GM21619 (cell line): ENCODE measurements around the gene KCNA1.

Experiments
- ATAC-seq: cut with Tn5 transposase; IDR thresholded peaks from one replicate; pipeline ENCODE4 v1.9.1; 2021; ENCODE audit not compliant: unreplicated experiment

The KCNA1 gene

GRCh38 chr12:4910502-4911315 is 1.0 kb downstream of the KCNA1 start:
- ATAC-seq: no peak

- ATAC-seq: no peak
These were observed 1.8 kb downstream of the KCNA1 start for GRCh38 chr12:4911316-4911994.

GRCh38 chr12:4914720-4915119 is 5.0 kb downstream of the KCNA1 start:
- no peak for ATAC-seq

GRCh38 chr12:4915752-4916151 is 6.0 kb downstream of the KCNA1 start:
- no peak for ATAC-seq

- no peak for ATAC-seq
These were observed 9.4 kb downstream of the KCNA1 start for GRCh38 chr12:4918950-4919660.

- ATAC-seq: no peak
These were observed 22.9 kb downstream of the KCNA1 start for GRCh38 chr12:4932576-4932975.

GRCh38 chr12:4933411-4933810 is 23.7 kb downstream of the KCNA1 start:
- ATAC-seq: no peak

GRCh38 chr12:4934407-4935035 is 24.8 kb downstream of the KCNA1 start:
- no peak for ATAC-seq

GRCh38 chr12:4938900-4939299 is 29.2 kb downstream of the KCNA1 start:
- ATAC-seq: no peak

GRCh38 chr12:4939418-4940023 is 29.8 kb downstream of the KCNA1 start:
- ATAC-seq: no peak

GRCh38 chr12:4943067-4943937 is 33.6 kb downstream of the KCNA1 start:
- ATAC-seq: peak; percentile 89

- no peak for ATAC-seq
These were observed 34.2 kb downstream of the KCNA1 start for GRCh38 chr12:4943938-4944284.

GRCh38 chr12:4947253-4947652 is 37.5 kb downstream of the KCNA1 start:
- ATAC-seq: no peak

- ATAC-seq: no peak
These were observed 41.4 kb downstream of the KCNA1 start for GRCh38 chr12:4951083-4951482.

GRCh38 chr12:4951601-4952000 is 41.9 kb downstream of the KCNA1 start:
- ATAC-seq: no peak

GRCh38 chr12:4954621-4955354 is 45.1 kb downstream of the KCNA1 start:
- ATAC-seq: no peak

- ATAC-seq: no peak
These were observed 46.3 kb downstream of the KCNA1 start for GRCh38 chr12:4956054-4956453.

GRCh38 chr12:4956968-4957367 is 47.3 kb downstream of the KCNA1 start:
- ATAC-seq: no peak

GRCh38 chr12:4957761-4958160 is 48.1 kb downstream of the KCNA1 start:
- no peak for ATAC-seq
